Measurements from ENCODE around the gene MPV17L2. TPM values are rescaled to one million over a fixed set of nuclear protein-coding genes. Genes with fewer than 3 reads are reported as not detected.

Gene MPV17L2
- total and polyA plus RNA-seq, 10 of the 15 experiments (the other 5 are each of a cell fraction or from before 2014, with no cell fraction given): 5.1 to 57.2 (median 22.9) TPM

GRCh38 chr19:18152817-18153555 lies 40.0 kb upstream of the MPV17L2 start, which contains the start of gene PIK3R2:
Gene PIK3R2 (plus strand): TSS chr19:18153163. CDS start chr19:18155880, 2,717 bp downstream.
- H3K4me3 ChIP-seq: peak within 1 kb of the TSS; percentile 84
- peak within 1 kb of the TSS; percentile 79 for H3K9ac ChIP-seq (ENCODE audit: control insufficient read depth, insufficient read depth, low read length)
- no peaks in the 10 kb centered on the region for H3K27me3 ChIP-seq (replicated peaks in 1 of 2; ENCODE audit: control insufficient read depth in 2 of 2, insufficient read depth in 2 of 2, low read length in 1 of 2)
- DNase-seq (ENCODE audit: low read depth, low spot score) (peak; percentile 88), FAIRE-seq (no peak), ATAC-seq (peak; percentile 93)
- CTCF ChIA-PET: interaction anchor here (0.5 to 3.0 kb wide), 18 partner anchors 8 to 145 kb away, joined by 3 to 48 read pairs (median 4); partner anchors contain the start of gene MAST3
- in situ Hi-C loops (cut with MboI) (no loop called here), intact Hi-C loops (cut with micrococcal nuclease; ENCODE audit: unreplicated experiment) (loop anchor here (1.0 to 2.0 kb wide), 2 partner anchors 20 to 40 kb away; partner anchors contain the start of gene IFI30)
- peaks cover 15% of the 10 kb centered on the region for H3K4me1 ChIP-seq (ENCODE audit: control insufficient read depth, insufficient read depth, low read length)
- no peaks in the 10 kb centered on the region for H3K9me3 ChIP-seq (replicated peaks; ENCODE audit: control insufficient read depth, insufficient read depth, low read length)
- peaks cover 2 to 6% of the 10 kb centered on the region in 2 experiments; a peak in 3 of 4 replicates for H3K36me3 ChIP-seq (ENCODE audit: control insufficient read depth in 2 of 2, insufficient read depth in 2 of 2, low read length in 1 of 2)
- H3K27ac ChIP-seq (ENCODE audit: control insufficient read depth, insufficient read depth): peak within 1 kb of the TSS; percentile 88
- no peaks in the 10 kb centered on the region for H4K20me1 ChIP-seq (ENCODE audit: control insufficient read depth, insufficient read depth)
- peak within 1 kb of the TSS; percentile 99 for H3K4me2 ChIP-seq (ENCODE audit: control insufficient read depth, insufficient read depth)
- RAD21 ChIA-PET (ENCODE audit: unreplicated experiment): interaction anchor here (0.6 to 1.8 kb wide), 12 partner anchors 15 to 90 kb away, joined by 3 to 9 read pairs (median 4); partner anchors contain the start of genes IL12RB1, MAST3 and RAB3A
- SMC1A ChIA-PET (ENCODE audit: uncharacterized antibody, unreplicated experiment): interaction anchor here (0.9 to 2.3 kb wide), 11 partner anchors 8 to 91 kb away, joined by 3 to 7 read pairs (median 4); no protein-coding TSS in a partner anchor
- no TSS peak for BruUV-seq (replicated peaks)
- H2AFZ ChIP-seq (ENCODE audit: control insufficient read depth, low read depth, low read length): peak within 1 kb of the TSS; percentile 92
- peaks cover 11% of the 10 kb centered on the region for H3K79me2 ChIP-seq (ENCODE audit: control insufficient read depth, insufficient read depth, low read length)
- POLR2A ChIA-PET: interaction anchor here (0.5 to 1.9 kb wide), 10 partner anchors 11 to 71 kb away, joined by 3 to 11 read pairs (median 5); no protein-coding TSS in a partner anchor
- WGBS (ENCODE audit: insufficient coverage, insufficient replicate concordance, low lambda C conversion rate, missing lambda C conversion rate): under 1% methylated on average over 77 of the region's 86 CpGs
- 0 out of 2 replicates have a peak, but pooled peaks have one; percentile 62 for TF ChIP-seq STAT1 (conservative IDR thresholded peaks at IDR 0.05)
- TF ChIP-seq RELA (IDR thresholded peaks at IDR 0.05; ENCODE audit: borderline replicate concordance, partially characterized antibody): peak; percentile 29
- no peak for TF ChIP-seq MTA2 (IDR thresholded peaks at IDR 0.05; ENCODE audit: low read depth)
- no peak for TF ChIP-seq JUNB (IDR thresholded peaks at IDR 0.05)
- TF ChIP-seq PAX5 (IDR thresholded peaks at IDR 0.05; ENCODE audit: borderline replicate concordance, low read depth, low read length): 0 out of 2 replicates have a peak, but pooled peaks have one; percentile 15
- TF ChIP-seq ZBTB33 (IDR thresholded peaks at IDR 0.05): peak; percentile 51; the same call in 1 of the 2 replicates
- TF ChIP-seq GABPA (IDR thresholded peaks at IDR 0.05; ENCODE audit: low read depth): no peak
- no peak for TF ChIP-seq CBX5 (IDR thresholded peaks at IDR 0.05; ENCODE audit: low read depth)
- TF ChIP-seq EGR1 (IDR thresholded peaks at IDR 0.05; ENCODE audit: borderline replicate concordance in 1 of 2, low read depth in 2 of 2, low read length in 2 of 2): peak in 1 of 2 experiments; percentile 61; a peak in 1 of 3 replicates
- no peak for TF ChIP-seq RFX5 (IDR thresholded peaks at IDR 0.05; ENCODE audit: low read depth, low read length)
- TF ChIP-seq ZNF274 (IDR thresholded peaks at IDR 0.05; ENCODE audit: insufficient read depth, insufficient read length): no peak
- TF ChIP-seq NFXL1 (IDR thresholded peaks at IDR 0.05; ENCODE audit: borderline replicate concordance): no peak
- no peak for TF ChIP-seq USF1 (IDR thresholded peaks at IDR 0.05; ENCODE audit: borderline replicate concordance, extremely low read length, insufficient read depth, low read depth, low read length)
- TF ChIP-seq RUNX3 (IDR thresholded peaks at IDR 0.05; ENCODE audit: low read length): peak; percentile 70
- no peak for TF ChIP-seq KDM1A (IDR thresholded peaks at IDR 0.05; ENCODE audit: borderline replicate concordance)
- TF ChIP-seq TCF12 (IDR thresholded peaks at IDR 0.05; ENCODE audit: low read depth, low read length): no peak
- no peak for TF ChIP-seq MLLT1 (IDR thresholded peaks at IDR 0.05)
- TF ChIP-seq CHD2 (IDR thresholded peaks at IDR 0.05; ENCODE audit: borderline replicate concordance, low read depth, low read length): peak; percentile 97

Data from GM12878 (cell line).